Raji (cell line): ENCODE measurements around the gene UNC93B1.

Experiments
- POLR2A ChIP-seq: IDR thresholded peaks from 2 replicates; pipeline ENCODE4 v1.6.1; 2011; ENCODE audit warnings: low read depth, low read length, control low read depth; ENCODE audit not compliant: insufficient read depth

Gene UNC93B1

DNA sequence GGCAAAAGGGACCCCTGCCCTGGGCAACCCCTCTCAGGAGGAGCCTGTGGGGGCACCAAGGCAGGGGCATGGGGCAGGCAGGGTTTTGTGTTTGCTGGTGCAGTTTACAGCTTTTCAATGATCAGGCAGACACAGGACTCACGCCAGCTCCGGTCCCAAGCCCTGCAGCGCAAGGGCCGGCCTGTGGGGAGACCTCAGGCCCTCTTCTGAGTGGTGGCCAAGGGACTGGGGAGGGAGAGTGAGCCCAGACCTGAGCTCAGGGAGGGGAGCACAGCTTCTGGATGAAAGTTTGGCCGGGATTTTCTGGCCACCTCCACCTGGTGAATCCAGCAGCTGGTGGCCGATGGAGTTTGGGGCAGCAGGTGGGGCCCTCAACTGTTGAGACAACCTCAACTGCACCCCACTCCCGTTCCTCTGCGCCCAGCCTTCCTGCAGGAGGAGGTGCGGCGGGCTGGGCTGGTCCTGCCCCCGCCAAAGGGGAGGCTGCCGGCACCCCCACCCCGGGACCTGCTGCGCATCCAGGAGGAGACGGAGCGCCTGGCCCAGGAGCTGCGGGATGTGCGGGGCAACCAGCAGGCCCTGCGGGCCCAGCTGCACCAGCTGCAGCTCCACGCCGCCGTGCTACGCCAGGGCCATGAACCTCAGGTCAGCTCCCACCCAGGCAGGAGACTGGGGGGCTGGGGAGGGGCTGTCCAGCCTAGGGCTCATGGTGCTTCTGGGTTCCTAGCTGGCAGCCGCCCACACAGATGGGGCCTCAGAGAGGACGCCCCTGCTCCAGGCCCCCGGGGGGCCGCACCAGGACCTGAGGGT lies 38.5 kb upstream of the UNC93B1 start:
- TF ChIP-seq POLR2A = no peak

DNA sequence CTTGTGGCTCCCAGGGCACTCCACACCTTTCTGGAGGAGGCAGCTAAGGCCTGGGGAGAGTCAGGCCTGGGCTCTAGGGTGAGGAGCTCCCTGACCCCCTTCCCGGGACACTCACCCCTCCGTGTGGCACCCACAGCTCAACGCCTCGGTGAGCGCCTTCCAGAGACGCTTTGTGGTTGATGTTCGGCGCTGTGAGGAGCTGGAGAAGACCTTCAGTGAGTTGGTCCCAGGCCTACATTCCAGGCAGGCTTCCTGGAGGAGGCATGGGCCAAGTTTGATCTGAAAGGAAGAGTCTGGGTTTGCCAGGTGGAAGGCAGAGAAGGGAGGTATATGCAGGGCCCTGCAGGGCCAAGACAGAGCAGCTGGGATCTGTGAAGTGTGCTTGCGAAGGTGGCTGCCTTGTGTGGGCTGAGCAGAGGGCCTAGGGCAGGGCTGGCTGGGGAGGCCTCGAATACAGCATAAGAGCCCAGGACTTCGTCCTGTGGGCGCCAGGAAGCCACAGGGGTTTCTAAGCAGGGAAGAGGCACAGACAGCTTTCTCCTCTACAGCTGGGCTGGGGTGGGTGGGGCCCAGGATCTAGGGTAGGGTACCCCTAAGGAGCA lies 37.8 kb upstream of the UNC93B1 start:
- TF ChIP-seq POLR2A = no peak

DNA sequence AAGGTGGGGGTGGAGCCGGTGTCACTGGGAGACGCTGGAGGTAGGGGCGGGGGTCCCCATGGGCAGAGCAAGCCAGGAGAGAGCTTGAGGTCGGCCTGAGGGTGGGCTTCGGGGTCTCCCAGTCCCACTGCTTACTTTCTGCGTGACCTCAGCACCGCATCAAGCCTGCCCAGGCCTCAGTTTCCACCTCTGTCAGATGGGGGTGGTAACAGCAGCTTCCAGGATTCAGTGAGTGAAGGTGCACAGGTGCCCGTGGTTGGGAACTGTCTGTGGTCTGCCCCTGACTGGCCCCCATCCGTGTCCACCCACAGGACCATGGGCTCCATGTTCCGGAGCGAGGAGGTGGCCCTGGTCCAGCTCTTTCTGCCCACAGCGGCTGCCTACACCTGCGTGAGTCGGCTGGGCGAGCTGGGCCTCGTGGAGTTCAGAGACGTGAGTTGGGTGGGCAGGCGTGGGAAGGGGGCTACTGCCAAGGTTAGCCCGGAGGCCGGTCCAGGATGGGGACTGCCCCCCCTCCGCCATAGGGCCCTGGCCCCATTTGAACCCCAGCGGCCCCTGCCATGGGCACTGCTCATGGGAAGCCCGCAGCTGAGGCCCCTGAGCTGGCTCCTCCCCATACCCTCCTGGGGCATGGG lies 37.2 kb upstream of the UNC93B1 start:
- no peak for TF ChIP-seq POLR2A

- TF ChIP-seq POLR2A = peak; percentile 45; the same call in 1 of the 2 replicates
These were observed 36.4 kb upstream of the UNC93B1 start for GRCh38 chr11:68040101-68040956.

DNA sequence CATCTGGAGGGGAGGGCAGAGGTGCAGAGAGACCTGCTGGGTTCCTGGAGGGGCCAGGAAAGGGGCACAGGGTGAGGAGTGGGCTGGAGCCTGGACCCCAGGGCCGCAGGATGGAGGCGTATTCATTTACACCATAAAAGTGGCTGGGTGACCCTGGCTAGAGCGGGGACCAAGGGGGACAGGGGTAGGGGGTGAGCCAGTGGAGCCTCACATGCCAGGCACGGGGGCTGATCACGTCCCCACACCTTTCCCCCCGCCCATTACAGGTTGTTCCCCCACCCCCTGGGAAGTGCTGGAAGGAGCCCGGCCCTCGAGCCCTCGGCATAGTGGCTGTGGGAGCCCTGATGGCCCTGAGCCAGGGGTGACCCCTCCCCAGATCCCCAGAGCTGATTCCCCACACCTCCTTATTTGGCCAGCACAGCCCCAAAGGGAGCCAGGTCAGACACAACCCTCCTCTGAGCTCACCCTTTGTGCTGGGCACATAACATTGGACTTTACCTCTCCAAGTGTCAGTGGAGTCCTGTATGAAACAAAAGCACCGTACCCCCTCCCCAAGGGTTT lies 35.7 kb upstream of the UNC93B1 start:
- TF ChIP-seq POLR2A = no peak

DNA sequence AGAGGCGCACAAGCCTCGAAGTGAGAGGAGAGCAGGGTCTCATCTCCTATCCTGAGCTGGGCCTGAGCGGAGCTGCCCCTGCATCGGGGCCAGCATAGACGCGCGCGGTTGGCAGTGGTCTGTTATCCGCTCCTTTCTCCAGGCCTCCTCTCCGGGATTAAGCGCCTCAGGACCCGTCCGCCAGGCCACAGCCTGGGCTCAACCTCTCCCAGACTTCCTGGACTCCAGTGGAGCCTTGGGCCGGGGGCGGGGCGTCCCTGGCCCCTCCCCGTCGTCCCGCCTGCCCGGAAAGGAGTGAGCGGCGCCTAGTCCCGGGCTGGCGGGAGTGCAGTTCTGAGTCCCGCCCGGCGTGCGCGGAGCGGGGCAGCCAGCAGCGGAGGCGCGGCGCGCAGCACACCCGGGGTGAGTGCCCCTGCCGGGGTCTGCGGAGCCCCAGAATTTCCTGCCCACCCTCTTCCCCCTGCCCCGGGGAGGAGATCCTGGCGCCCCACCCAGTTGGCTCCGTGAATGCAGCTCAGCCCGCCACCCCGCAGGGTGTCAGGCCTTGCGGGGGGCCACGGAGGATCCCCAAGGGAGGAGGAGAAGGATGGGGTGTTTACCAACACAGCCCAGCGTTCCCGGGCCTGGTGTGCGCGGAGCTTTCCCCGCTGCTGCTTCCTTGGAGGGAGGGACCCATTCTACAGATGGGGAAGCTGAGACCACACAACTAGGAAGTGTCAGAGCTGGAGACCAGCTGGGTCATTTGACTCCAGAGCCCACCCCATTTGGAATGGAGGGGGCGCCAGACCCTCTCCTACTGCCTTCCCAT lies 35.0 kb upstream of the UNC93B1 start, which contains the start of gene TCIRG1:
Gene TCIRG1, plus strand, starts transcription at position 308 of the 808 bp plus-strand sequence. CDS start 2,247 bp downstream, outside the sequence.
- peak; percentile 63 for TF ChIP-seq POLR2A

DNA sequence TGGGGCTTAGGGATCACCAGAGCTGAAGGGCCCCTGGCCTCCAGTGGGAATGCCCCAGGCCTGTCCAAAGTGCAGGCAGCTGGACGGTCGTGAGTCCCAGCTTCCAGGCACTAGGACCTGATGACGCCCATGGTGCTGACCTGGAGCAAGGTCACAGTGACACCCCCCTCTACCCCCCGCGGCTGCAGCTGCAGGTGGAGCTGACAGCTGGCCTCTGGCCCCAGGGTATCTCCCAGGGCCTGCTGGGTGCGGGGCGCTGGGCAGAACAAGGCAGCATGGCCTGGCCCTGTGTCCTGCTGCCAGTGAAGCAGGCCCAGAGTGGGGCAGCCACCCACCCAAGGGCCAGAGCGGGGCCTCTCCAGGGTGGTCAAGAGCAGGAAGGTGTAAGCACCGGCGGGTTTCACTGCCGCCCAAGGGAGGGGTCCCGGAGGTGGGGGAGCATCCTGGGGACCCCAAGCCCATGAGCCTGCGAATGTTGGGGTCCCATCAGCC lies 34.4 kb upstream of the UNC93B1 start:
- TF ChIP-seq POLR2A = no peak

DNA sequence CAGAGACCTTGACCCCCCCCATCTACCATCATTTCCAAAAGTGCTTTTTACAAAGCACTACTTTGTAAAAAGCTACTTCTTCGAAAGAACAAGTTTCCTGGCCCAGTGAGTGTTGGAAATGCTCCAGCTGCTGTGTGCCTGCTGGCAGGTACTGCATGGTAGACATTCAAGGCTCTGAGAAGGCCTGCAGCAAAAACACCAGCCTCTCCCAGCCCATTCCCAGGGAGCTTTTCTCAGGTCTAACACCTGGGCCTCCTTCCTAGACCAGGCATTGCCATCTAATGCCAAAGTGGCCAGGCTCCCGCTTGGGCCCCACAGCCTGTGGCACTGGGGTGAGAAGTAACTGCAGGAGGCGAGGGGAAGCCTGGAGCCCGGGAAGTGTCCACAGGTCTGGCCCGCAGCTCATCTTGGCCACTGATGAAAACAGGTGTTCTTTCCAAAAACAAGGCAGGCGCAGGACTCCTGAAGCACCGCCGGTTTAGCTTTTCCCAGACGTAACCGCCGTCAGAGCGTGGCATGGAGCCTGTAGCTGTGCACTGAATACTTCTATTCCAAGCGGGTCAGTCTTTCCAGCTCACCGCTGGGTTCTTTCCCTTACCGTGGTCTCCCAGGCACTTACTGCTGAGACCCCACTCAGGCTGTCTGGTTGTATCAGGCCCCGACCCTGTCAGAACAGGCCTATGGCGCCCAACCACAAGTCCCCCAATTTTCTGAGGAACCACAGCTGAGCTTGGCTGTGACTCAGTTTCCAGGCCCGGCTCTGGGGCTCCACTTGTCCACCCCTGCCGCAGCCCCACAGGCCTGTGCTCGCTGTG lies 33.7 kb upstream of the UNC93B1 start:
- TF ChIP-seq POLR2A = no peak

DNA sequence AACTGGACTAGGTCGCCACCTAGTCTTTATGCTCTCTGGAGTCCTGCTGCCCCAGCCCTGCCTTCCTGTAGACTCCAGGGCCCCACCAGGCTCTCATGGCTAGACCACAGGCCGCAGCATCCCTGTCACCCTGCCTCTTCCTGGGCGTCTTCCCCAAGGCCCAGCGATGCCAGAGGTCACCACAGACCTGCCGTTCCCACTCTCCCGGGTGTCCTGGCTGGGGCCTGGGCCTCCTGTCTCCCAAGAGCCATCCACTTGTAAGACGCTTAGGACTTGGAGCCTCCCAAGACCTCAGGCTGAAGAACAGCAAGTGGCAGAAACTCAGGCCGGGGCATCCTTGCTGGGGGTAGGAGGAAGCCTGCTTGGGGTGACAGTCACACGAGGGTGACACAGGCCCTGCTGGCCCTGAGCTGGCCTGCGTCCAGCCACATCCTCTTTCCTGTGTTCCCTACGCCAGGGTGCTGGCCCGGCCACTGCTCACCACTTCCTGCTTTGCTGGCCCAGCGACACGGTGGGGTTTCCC lies 32.9 kb upstream of the UNC93B1 start:
- TF ChIP-seq POLR2A = no peak

- no peak for TF ChIP-seq POLR2A
These were observed 32.3 kb upstream of the UNC93B1 start for GRCh38 chr11:68036141-68036716.

GRCh38 chr11:68035266-68035876 lies 31.5 kb upstream of the UNC93B1 start:
- TF ChIP-seq POLR2A = no peak

GRCh38 chr11:68033708-68034045 lies 29.8 kb upstream of the UNC93B1 start:
- no peak for TF ChIP-seq POLR2A

DNA sequence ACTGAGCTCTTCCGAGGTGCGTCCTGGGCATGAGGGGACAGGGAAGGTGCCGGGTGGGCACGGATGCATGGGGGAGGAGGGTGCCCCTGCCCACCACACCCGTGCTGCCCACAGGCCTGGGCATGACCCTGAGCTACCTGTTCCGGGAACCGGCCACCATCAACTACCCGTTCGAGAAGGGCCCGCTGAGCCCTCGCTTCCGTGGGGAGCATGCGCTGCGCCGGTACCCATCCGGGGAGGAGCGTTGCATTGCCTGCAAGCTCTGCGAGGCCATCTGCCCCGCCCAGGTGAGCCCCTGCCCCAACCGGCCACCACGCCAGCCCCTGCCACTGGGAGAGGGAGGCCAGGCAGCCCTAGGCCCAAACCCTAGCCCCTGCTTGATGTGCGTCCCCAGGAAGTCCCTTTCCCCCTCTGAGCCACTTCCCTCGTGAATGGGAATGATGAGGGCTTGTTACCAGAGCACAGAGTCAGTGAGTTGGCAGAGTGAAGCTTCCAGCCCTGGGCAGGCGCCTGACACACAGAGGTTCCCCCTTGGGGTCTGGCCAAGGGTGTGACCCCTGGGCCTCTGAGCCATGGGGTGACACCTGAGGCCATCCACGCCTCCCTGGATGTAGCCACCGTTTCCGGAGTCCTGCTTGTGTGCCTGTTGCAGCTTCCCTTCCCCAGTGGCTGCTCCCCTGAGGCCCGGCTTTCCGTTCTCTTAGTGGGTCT lies 29.3 kb upstream of the UNC93B1 start:
- no peak for TF ChIP-seq POLR2A
